Fibroblast of lung (primary cell): ENCODE data around the gene POMT1.

Source experiments
- EZH2 ChIP-seq: IDR thresholded peaks from 2 replicates; pipeline ENCODE4 v1.5.1; 2012; ENCODE audit warnings: low read length, control low read depth, mild to moderate bottlenecking; ENCODE audit errors: missing control alignments
- TF ChIP-seq, protein P1 (sequence below), 2 donors: IDR thresholded peaks in 1 of 2; conservative IDR thresholded peaks in 1 of 2; 1 replicate in 1 of 2; 2 replicates in 1 of 2; pipeline ENCODE4 v1.5.1; 2011 to 2012; ENCODE audit warnings: low read length in 2 of 2, control low read depth in 1 of 2, inconsistent platforms in 1 of 2, low read depth in 1 of 2, mild to moderate bottlenecking in 1 of 2

DNA sequence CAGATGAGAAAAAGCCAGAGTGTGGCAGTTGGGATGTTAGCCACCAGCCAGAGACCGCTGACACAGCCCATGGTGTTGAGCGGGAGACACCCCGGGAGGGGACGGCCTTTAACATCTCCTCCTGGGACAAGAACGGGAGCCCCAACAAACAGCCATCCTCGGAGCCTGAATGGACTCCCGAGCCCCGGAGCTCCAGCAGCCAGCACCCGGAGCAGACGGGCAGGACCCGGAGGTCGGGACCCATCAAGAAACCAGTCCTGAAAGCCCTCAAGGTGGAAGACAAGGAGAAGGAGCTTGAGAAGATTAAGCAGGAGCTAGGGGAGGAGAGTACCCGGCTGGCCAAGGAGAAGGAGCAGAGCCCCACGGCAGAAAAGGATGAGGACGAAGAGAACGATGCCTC lies 28.0 kb upstream of the POMT1 start:
- TF ChIP-seq, protein P1, sequence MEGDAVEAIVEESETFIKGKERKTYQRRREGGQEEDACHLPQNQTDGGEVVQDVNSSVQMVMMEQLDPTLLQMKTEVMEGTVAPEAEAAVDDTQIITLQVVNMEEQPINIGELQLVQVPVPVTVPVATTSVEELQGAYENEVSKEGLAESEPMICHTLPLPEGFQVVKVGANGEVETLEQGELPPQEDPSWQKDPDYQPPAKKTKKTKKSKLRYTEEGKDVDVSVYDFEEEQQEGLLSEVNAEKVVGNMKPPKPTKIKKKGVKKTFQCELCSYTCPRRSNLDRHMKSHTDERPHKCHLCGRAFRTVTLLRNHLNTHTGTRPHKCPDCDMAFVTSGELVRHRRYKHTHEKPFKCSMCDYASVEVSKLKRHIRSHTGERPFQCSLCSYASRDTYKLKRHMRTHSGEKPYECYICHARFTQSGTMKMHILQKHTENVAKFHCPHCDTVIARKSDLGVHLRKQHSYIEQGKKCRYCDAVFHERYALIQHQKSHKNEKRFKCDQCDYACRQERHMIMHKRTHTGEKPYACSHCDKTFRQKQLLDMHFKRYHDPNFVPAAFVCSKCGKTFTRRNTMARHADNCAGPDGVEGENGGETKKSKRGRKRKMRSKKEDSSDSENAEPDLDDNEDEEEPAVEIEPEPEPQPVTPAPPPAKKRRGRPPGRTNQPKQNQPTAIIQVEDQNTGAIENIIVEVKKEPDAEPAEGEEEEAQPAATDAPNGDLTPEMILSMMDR (conservative IDR thresholded peaks at IDR 0.05 in 1 of 2, IDR thresholded peaks at IDR 0.05 in 1 of 2; ENCODE audit: low read depth in 1 of 2, low read length in 2 of 2), result no peak
- no peak for TF ChIP-seq EZH2
